RPMI8226 (cell line): ENCODE data around the gene LTO1.
"Not testable (repeated sequence)": the region's sequence is repeated elsewhere in the genome, so short reads cannot be mapped to it uniquely, and the experiment has no call there.

Experiments
- DNase-seq: peaks from one replicate; pipeline ENCODE4 v3.0.0-alpha.2; 2015

Gene LTO1

GRCh38 chr11:69700278-69701140 is 25.4 kb upstream of the LTO1 start:
- peak; percentile 93 for DNase-seq

GRCh38 chr11:69699213-69699612 is 24.1 kb upstream of the LTO1 start:
- no peak for DNase-seq

GRCh38 chr11:69698362-69698761 is 23.2 kb upstream of the LTO1 start:
- DNase-seq = no peak

GRCh38 chr11:69697861-69698260 is 22.7 kb upstream of the LTO1 start:
- DNase-seq = no peak

GRCh38 chr11:69697469-69697843 is 22.3 kb upstream of the LTO1 start:
- no peak for DNase-seq

- DNase-seq = no peak
Observed at GRCh38 chr11:69696749-69697468, 21.8 kb upstream of the LTO1 start.

GRCh38 chr11:69695995-69696394 is 20.8 kb upstream of the LTO1 start:
- DNase-seq = not testable (repeated sequence)

GRCh38 chr11:69695581-69695980 is 20.4 kb upstream of the LTO1 start:
- no peak for DNase-seq

- no peak for DNase-seq
Observed at GRCh38 chr11:69694781-69695180, 19.6 kb upstream of the LTO1 start.

- DNase-seq = no peak
Observed at GRCh38 chr11:69692422-69692821, 17.3 kb upstream of the LTO1 start.

- DNase-seq = no peak
Observed at GRCh38 chr11:69691463-69691862, 16.3 kb upstream of the LTO1 start.

GRCh38 chr11:69689484-69690319 is 14.5 kb upstream of the LTO1 start:
- DNase-seq = no peak

- DNase-seq = not testable (repeated sequence)
Observed at GRCh38 chr11:69687969-69688771, 13.0 kb upstream of the LTO1 start.

- DNase-seq = no peak
Observed at GRCh38 chr11:69686856-69687255, 11.7 kb upstream of the LTO1 start.

GRCh38 chr11:69686452-69686851 is 11.3 kb upstream of the LTO1 start:
- DNase-seq = no peak

GRCh38 chr11:69685348-69685747 is 10.2 kb upstream of the LTO1 start:
- DNase-seq = no peak

- DNase-seq = no peak
Observed at GRCh38 chr11:69684651-69685050, 9.5 kb upstream of the LTO1 start.

GRCh38 chr11:69683764-69684333 is 8.7 kb upstream of the LTO1 start:
- DNase-seq = peak; percentile 50

GRCh38 chr11:69682681-69683326 is 7.7 kb upstream of the LTO1 start:
- DNase-seq = no peak

- no peak for DNase-seq
Observed at GRCh38 chr11:69682221-69682620, 7.1 kb upstream of the LTO1 start.

GRCh38 chr11:69680688-69681087 is 5.5 kb upstream of the LTO1 start:
- DNase-seq = no peak

- no peak for DNase-seq
Observed at GRCh38 chr11:69677749-69678148, 2.6 kb upstream of the LTO1 start.
